A549 (cell line): ENCODE measurements around the gene DACH1.

ENCODE experiments used
- CTCF ChIP-seq: fragments of >200 bp; sonication (Bioruptor Twin); formaldehyde crosslinking; IDR thresholded peaks from 3 replicates; pipeline ENCODE4 v1.5.1; 2016
- NPAS2 ChIP-seq: fragments of 250-450 bp; sonication (Bioruptor Pico); IDR thresholded peaks from 2 replicates; pipeline ENCODE4 v1.8.0; 2022; ENCODE audit warnings: mild to moderate bottlenecking, moderate library complexity, borderline replicate concordance
- SMC3 ChIP-seq: fragments of >200 bp; sonication (Bioruptor Twin); formaldehyde crosslinking; IDR thresholded peaks from 3 replicates; pipeline ENCODE4 v1.6.1; 2018; ENCODE audit warnings: inconsistent platforms

- TF ChIP-seq NPAS2 (CRISPR knock-in tag) (no peak), SMC3 (no peak), CTCF (no peak)
These were observed 92.1 kb downstream of the DACH1 start for GRCh38 chr13:71774863-71775262.
